ENCODE measurements around the gene HPS1.
A peak's percentile ranks its signal among the peaks of the same experiment; 100 is the strongest.

The HPS1 gene

GRCh38 chr10:98408799-98409198, 37.9 kb downstream of the HPS1 start:
- H3K4me1 ChIP-seq (ENCODE audit: control insufficient read depth in 1 of 2, insufficient read depth in 2 of 2, low read length in 2 of 2) = peaks cover 10 to 24% of the 10 kb centered on the region in 2 donors
- no peak overlapping the region for H3K4me3 ChIP-seq (ENCODE audit: low read depth in 1 of 2, low read length in 2 of 2)
- H3K27ac ChIP-seq (ENCODE audit: low read length) = no peak overlapping the region
- H3K36me3 ChIP-seq (ENCODE audit: control insufficient read depth in 1 of 2, insufficient read depth in 2 of 2, low read length in 2 of 2) = peaks cover 0 to 5% of the 10 kb centered on the region in 2 donors
- no peaks in the 10 kb centered on the region for H3K27me3 ChIP-seq (ENCODE audit: low read depth, low read length)
- no peaks in the 10 kb centered on the region for H3K9me3 ChIP-seq (ENCODE audit: control insufficient read depth in 1 of 2, low read length in 2 of 2)

GRCh38 chr10:98407744-98408241, 38.9 kb downstream of the HPS1 start:
- Histone ChIP-seq H3K4me1 (ENCODE audit: control insufficient read depth in 1 of 2, insufficient read depth in 2 of 2, low read length in 2 of 2) (peaks cover 13 to 24% of the 10 kb centered on the region in 2 donors), H3K4me3 (ENCODE audit: low read depth in 1 of 2, low read length in 2 of 2) (no peak overlapping the region), H3K36me3 (ENCODE audit: control insufficient read depth in 1 of 2, insufficient read depth in 2 of 2, low read length in 2 of 2) (peaks cover 0 to 5% of the 10 kb centered on the region in 2 donors), H3K27me3 (ENCODE audit: low read depth, low read length) (no peaks in the 10 kb centered on the region), H3K9me3 (ENCODE audit: control insufficient read depth in 1 of 2, low read length in 2 of 2) (no peaks in the 10 kb centered on the region), H3K27ac (ENCODE audit: low read length) (no peak overlapping the region)

DNA sequence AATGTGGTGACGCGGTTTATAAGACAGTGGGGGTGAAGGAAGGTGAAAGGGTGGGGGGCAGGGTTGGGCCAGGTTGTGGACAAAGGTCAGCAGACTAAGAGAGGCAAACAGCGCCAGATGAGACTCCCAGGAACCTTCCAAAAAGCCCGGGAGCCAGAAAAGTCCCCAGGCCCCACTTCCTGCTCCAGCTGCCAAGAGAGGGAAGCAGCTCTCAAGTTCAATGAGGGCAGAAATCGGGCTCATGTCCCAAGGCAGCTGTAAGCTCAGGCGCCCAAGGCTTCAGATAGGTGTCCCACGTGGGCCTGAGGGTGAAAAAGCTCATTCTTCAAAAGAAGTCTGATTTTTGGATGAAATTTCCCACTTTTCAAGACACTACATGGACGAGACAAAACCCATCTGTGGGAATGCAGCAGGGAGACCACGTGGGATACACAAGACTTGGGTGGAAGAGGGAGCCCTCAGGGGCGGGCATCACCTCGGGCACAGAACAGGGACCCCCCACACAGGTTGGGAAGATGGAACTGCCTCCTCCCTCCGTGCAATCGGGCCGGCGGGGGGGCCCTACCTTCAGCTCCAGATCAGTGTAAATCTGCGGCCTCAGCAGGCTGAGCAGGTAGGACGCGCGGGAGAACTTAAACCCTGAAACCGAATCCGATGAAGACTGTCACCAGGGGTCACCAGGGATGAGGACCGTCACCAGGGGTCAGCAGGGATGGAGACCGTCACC, 39.6 kb downstream of the HPS1 start:
- Histone ChIP-seq H3K27ac (ENCODE audit: low read length) (no peak overlapping the region), H3K9me3 (ENCODE audit: control insufficient read depth in 1 of 2, low read length in 2 of 2) (no peaks in the 10 kb centered on the region), H3K27me3 (ENCODE audit: low read depth, low read length) (no peaks in the 10 kb centered on the region), H3K36me3 (ENCODE audit: control insufficient read depth in 1 of 2, insufficient read depth in 2 of 2, low read length in 2 of 2) (peaks cover 0 to 5% of the 10 kb centered on the region in 2 donors), H3K4me3 (ENCODE audit: low read depth in 1 of 2, low read length in 2 of 2) (no peak overlapping the region), H3K4me1 (ENCODE audit: control insufficient read depth in 1 of 2, insufficient read depth in 2 of 2, low read length in 2 of 2) (peaks cover 13 to 24% of the 10 kb centered on the region in 2 donors)

DNA sequence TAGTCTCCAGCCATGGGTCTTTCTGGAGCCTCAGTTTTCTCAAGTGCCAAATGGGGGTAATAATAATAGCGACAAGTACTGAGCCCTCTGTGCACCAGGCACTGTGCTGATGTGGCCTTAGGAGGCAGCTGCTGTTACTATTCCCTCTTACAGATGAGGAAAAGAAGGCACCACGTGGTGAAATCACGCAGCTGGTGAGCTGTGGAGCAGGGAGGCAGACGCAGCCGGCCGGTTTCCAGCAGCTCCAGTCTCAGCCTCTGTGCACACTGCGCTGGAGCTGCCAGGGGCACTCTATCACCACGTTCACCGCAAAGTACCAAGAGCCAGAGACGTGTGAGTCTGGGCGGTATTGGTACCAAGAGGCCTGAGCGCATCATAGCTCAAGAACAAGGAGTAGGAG, 41.3 kb downstream of the HPS1 start:
- Histone ChIP-seq H3K9me3 (ENCODE audit: control insufficient read depth in 1 of 2, low read length in 2 of 2) (no peaks in the 10 kb centered on the region), H3K4me1 (ENCODE audit: control insufficient read depth in 1 of 2, insufficient read depth in 2 of 2, low read length in 2 of 2) (peaks cover 5 to 16% of the 10 kb centered on the region in 2 donors), H3K27ac (ENCODE audit: low read length) (no peak overlapping the region), H3K36me3 (ENCODE audit: control insufficient read depth in 1 of 2, insufficient read depth in 2 of 2, low read length in 2 of 2) (peaks cover 0 to 5% of the 10 kb centered on the region in 2 donors), H3K4me3 (ENCODE audit: low read depth in 1 of 2, low read length in 2 of 2) (no peak overlapping the region), H3K27me3 (ENCODE audit: low read depth, low read length) (no peaks in the 10 kb centered on the region)

- Histone ChIP-seq H3K27ac (ENCODE audit: low read length) (no peak overlapping the region), H3K9me3 (ENCODE audit: control insufficient read depth in 1 of 2, low read length in 2 of 2) (no peaks in the 10 kb centered on the region), H3K36me3 (ENCODE audit: control insufficient read depth in 1 of 2, insufficient read depth in 2 of 2, low read length in 2 of 2) (peaks cover 0 to 5% of the 10 kb centered on the region in 2 donors), H3K4me3 (ENCODE audit: low read depth in 1 of 2, low read length in 2 of 2) (no peak overlapping the region), H3K4me1 (ENCODE audit: control insufficient read depth in 1 of 2, insufficient read depth in 2 of 2, low read length in 2 of 2) (peaks cover 5 to 16% of the 10 kb centered on the region in 2 donors), H3K27me3 (ENCODE audit: low read depth, low read length) (no peaks in the 10 kb centered on the region)
These were observed 42.0 kb downstream of the HPS1 start for GRCh38 chr10:98404571-98405359.

DNA sequence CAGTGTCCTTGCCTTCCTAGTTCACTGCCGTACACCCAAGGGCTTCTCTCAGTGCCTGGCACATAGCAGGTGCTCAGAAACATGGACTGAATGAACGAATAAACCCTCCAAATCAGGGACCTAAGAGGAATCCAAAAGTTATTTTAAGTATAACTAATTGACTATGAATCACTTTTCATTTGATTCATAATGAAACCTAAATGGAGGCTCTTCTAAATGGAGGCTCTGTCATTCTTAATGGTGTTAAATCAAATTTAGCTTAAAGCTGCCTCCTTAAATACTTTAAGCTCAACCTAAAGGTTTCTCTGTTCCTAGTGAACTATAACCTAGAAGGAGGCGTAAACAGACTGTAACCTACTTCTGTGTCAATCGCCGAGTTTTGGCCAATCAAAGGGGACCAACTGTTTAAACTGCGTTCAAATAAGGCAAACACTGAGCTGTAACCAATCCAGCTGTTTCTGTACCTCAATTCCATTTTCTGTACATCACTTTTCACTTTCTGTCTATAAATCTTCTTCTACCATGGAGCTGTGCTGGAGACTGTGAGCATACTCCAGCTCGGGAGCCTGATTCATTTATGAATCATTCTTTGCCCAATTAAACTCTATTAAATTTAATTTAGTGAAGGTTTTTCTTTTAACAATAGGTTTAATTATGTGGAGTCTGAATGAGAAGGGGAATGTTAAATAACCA, 42.8 kb downstream of the HPS1 start:
- no peaks in the 10 kb centered on the region for H3K27me3 ChIP-seq (ENCODE audit: low read depth, low read length)
- peak overlapping the region; percentile 31 for H3K27ac ChIP-seq (ENCODE audit: low read length)
- H3K36me3 ChIP-seq (ENCODE audit: control insufficient read depth in 1 of 2, insufficient read depth in 2 of 2, low read length in 2 of 2) = no peaks in the 10 kb centered on the region
- H3K4me3 ChIP-seq (ENCODE audit: low read depth in 1 of 2, low read length in 2 of 2) = no peak overlapping the region
- H3K4me1 ChIP-seq (ENCODE audit: control insufficient read depth in 1 of 2, insufficient read depth in 2 of 2, low read length in 2 of 2) = peaks cover 5 to 16% of the 10 kb centered on the region in 2 donors
- H3K9me3 ChIP-seq (ENCODE audit: control insufficient read depth in 1 of 2, low read length in 2 of 2) = no peaks in the 10 kb centered on the region

- no peaks in the 10 kb centered on the region for H3K9me3 ChIP-seq (ENCODE audit: control insufficient read depth in 1 of 2, low read length in 2 of 2)
- H3K27me3 ChIP-seq (ENCODE audit: low read depth, low read length) = no peaks in the 10 kb centered on the region
- H3K4me3 ChIP-seq (ENCODE audit: low read depth in 1 of 2, low read length in 2 of 2) = no peak overlapping the region
- no peak overlapping the region for H3K27ac ChIP-seq (ENCODE audit: low read length)
- H3K36me3 ChIP-seq (ENCODE audit: control insufficient read depth in 1 of 2, insufficient read depth in 2 of 2, low read length in 2 of 2) = no peaks in the 10 kb centered on the region
- peaks cover 5 to 16% of the 10 kb centered on the region in 2 donors for H3K4me1 ChIP-seq (ENCODE audit: control insufficient read depth in 1 of 2, insufficient read depth in 2 of 2, low read length in 2 of 2)
These were observed 43.6 kb downstream of the HPS1 start for GRCh38 chr10:98402931-98403718.

- H3K27me3 ChIP-seq (ENCODE audit: low read depth, low read length) = no peaks in the 10 kb centered on the region
- H3K36me3 ChIP-seq (ENCODE audit: control insufficient read depth in 1 of 2, insufficient read depth in 2 of 2, low read length in 2 of 2) = peaks cover 0 to under 1% of the 10 kb centered on the region in 2 donors
- peaks cover 5 to 16% of the 10 kb centered on the region in 2 donors for H3K4me1 ChIP-seq (ENCODE audit: control insufficient read depth in 1 of 2, insufficient read depth in 2 of 2, low read length in 2 of 2)
- no peak overlapping the region for H3K4me3 ChIP-seq (ENCODE audit: low read depth in 1 of 2, low read length in 2 of 2)
- H3K9me3 ChIP-seq (ENCODE audit: control insufficient read depth in 1 of 2, low read length in 2 of 2) = no peaks in the 10 kb centered on the region
- no peak overlapping the region for H3K27ac ChIP-seq (ENCODE audit: low read length)
These were observed 44.3 kb downstream of the HPS1 start for GRCh38 chr10:98402478-98402877.

- Histone ChIP-seq H3K4me3 (ENCODE audit: low read depth in 1 of 2, low read length in 2 of 2) (no peak overlapping the region), H3K36me3 (ENCODE audit: control insufficient read depth in 1 of 2, insufficient read depth in 2 of 2, low read length in 2 of 2) (peaks cover 0 to 16% of the 10 kb centered on the region in 2 donors), H3K9me3 (ENCODE audit: control insufficient read depth in 1 of 2, low read length in 2 of 2) (no peaks in the 10 kb centered on the region), H3K4me1 (ENCODE audit: control insufficient read depth in 1 of 2, insufficient read depth in 2 of 2, low read length in 2 of 2) (peaks cover 5 to 14% of the 10 kb centered on the region in 2 donors), H3K27me3 (ENCODE audit: low read depth, low read length) (no peaks in the 10 kb centered on the region), H3K27ac (ENCODE audit: low read length) (no peak overlapping the region)
These were observed 46.3 kb downstream of the HPS1 start for GRCh38 chr10:98400482-98400881.

DNA sequence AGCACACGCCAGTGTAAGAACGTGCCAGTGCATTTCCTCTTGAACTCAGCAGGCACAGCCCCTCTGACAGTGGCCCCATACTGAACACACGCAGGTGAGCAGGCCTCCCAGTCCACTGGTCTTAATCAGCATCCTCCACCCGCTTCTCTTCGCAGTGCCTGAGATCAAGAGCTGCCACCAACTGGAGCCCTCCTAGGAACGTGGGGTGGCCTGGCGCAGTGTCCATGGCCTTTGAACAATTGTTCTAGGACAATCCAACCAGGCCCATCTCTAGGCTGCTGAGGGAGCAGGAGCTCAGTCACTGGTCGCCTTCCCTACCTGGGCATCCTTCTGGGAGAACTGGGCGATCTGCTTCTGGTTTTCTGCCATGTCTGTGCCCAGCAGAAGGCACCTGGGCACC, 47.0 kb downstream of the HPS1 start:
- H3K36me3 ChIP-seq (ENCODE audit: control insufficient read depth in 1 of 2, insufficient read depth in 2 of 2, low read length in 2 of 2) = peaks cover 0 to 22% of the 10 kb centered on the region in 2 donors
- no peaks in the 10 kb centered on the region for H3K27me3 ChIP-seq (ENCODE audit: low read depth, low read length)
- H3K4me3 ChIP-seq (ENCODE audit: low read depth in 1 of 2, low read length in 2 of 2) = no peak overlapping the region
- no peaks in the 10 kb centered on the region for H3K9me3 ChIP-seq (ENCODE audit: control insufficient read depth in 1 of 2, low read length in 2 of 2)
- peaks cover 5 to 7% of the 10 kb centered on the region in 2 donors for H3K4me1 ChIP-seq (ENCODE audit: control insufficient read depth in 1 of 2, insufficient read depth in 2 of 2, low read length in 2 of 2)
- no peak overlapping the region for H3K27ac ChIP-seq (ENCODE audit: low read length)
